ENCODE measurements around the gene PXT1.

The PXT1 gene

GRCh38 chr6:36387440-36388303, 55.0 kb downstream of the PXT1 start, which contains the start of gene ETV7:
TSS of gene ETV7 (minus strand) at chr6:36387669. CDS start at chr6:36387541, 128 bp downstream.
- peak; percentile 58 for DNase-seq

GRCh38 chr6:36386495-36387439, 55.9 kb downstream of the PXT1 start:
- DNase-seq = peak; percentile 35

- no peak for DNase-seq
These were observed 58.6 kb downstream of the PXT1 start for GRCh38 chr6:36384095-36384494.

GRCh38 chr6:36383606-36384005, 59.0 kb downstream of the PXT1 start:
- DNase-seq = no peak

GRCh38 chr6:36382976-36383375, 59.7 kb downstream of the PXT1 start:
- no peak for DNase-seq

- DNase-seq = no peak
These were observed 60.9 kb downstream of the PXT1 start for GRCh38 chr6:36381502-36382389.

GRCh38 chr6:36380166-36380565, 62.5 kb downstream of the PXT1 start:
- DNase-seq = no peak

- DNase-seq = no peak
These were observed 63.7 kb downstream of the PXT1 start for GRCh38 chr6:36378936-36379335.

GRCh38 chr6:36378243-36378920, 64.3 kb downstream of the PXT1 start:
- no peak for DNase-seq

GRCh38 chr6:36377594-36377993, 65.1 kb downstream of the PXT1 start:
- no peak for DNase-seq

- DNase-seq = no peak
These were observed 65.9 kb downstream of the PXT1 start for GRCh38 chr6:36376742-36377141.

- DNase-seq = no peak
These were observed 66.5 kb downstream of the PXT1 start for GRCh38 chr6:36376183-36376582.

GRCh38 chr6:36375644-36376155, 67.0 kb downstream of the PXT1 start:
- no peak for DNase-seq

GRCh38 chr6:36374972-36375371, 67.7 kb downstream of the PXT1 start:
- no peak for DNase-seq

- DNase-seq = no peak
These were observed 68.5 kb downstream of the PXT1 start for GRCh38 chr6:36374194-36374593.

GRCh38 chr6:36373368-36374019, 69.2 kb downstream of the PXT1 start:
- no peak for DNase-seq

GRCh38 chr6:36372088-36372487, 70.6 kb downstream of the PXT1 start:
- DNase-seq = no peak

GRCh38 chr6:36371211-36371610, 71.4 kb downstream of the PXT1 start:
- DNase-seq = no peak

GRCh38 chr6:36370638-36371037, 72.0 kb downstream of the PXT1 start:
- DNase-seq = no peak

GRCh38 chr6:36368921-36369865, 73.5 kb downstream of the PXT1 start:
- no peak for DNase-seq

Measured in activated CD4-positive, CD25-positive, alpha-beta regulatory T cell treated with anti-CD3 and anti-CD28 coated beads, Interleukin-2, amount 50 U/mL, for 72 hours (primary cell).